HK-2 (cell line): ENCODE measurements around the gene VGLL4.
"Not testable (repeated sequence)": the region's sequence is repeated elsewhere in the genome, so short reads cannot be mapped to it uniquely, and the experiment has no call there.

ENCODE experiments used
- DNase-seq: peaks from one replicate; pipeline ENCODE4 v3.0.0-alpha.2; 2018; ENCODE audit not compliant: unreplicated experiment

Gene VGLL4

GRCh38 chr3:11606090-11606784 lies 37.5 kb downstream of the VGLL4 start:
- no peak for DNase-seq

DNA sequence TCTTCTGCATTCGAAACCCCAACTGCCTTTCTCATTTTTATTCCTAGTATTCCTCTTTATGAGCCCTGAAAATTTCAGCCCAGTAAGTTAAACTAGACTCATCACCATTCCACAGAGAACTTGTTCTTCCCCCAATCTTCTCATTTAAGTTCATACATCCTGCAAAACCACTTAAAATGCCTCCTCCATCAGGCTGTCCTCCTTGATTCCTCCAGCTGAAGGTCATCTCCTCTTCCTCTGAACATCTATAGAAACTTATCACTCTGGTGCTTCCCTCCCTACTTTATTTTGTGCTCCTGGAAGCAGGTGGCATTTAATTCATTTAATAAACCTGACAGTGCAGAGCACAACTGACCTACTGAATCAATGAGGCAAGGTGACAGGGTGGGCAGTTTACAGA lies 38.3 kb downstream of the VGLL4 start:
- no peak for DNase-seq

DNA sequence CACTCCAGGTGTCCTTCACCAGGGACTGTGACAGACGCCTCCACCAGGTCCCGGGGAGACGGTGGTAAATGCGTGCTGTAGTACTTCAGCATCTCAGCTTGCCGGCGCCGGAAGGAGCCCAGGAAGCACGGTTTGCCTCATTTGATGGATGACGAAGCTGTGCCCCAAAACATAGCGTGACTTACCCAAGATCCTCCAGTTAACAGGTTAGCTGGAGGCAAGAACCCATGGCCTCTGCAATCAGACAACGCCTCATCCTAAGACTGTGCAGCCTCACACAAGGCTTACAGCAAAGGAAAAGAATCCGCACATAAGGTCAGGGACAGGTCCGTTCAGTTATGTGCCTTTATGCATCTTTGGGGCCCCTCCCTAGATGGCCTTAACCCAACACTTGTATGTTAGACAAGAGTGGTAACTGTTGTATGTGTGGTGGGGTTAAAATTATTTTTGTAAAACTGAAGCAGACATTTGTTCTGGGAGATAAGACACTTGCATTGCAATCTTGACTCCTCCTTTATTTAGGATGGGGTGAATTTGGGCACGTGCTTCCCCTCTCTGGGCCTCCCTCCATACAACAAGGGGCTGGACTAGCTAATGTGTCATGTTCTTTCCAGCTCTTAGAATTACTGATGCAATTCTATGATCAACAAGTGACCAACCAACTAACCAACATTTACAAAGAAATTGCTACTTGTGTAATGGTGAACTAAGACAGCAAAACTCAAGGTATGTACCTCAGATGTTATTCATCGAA lies 39.4 kb downstream of the VGLL4 start:
- no peak for DNase-seq

GRCh38 chr3:11603628-11604027 lies 40.1 kb downstream of the VGLL4 start:
- no peak for DNase-seq

DNA sequence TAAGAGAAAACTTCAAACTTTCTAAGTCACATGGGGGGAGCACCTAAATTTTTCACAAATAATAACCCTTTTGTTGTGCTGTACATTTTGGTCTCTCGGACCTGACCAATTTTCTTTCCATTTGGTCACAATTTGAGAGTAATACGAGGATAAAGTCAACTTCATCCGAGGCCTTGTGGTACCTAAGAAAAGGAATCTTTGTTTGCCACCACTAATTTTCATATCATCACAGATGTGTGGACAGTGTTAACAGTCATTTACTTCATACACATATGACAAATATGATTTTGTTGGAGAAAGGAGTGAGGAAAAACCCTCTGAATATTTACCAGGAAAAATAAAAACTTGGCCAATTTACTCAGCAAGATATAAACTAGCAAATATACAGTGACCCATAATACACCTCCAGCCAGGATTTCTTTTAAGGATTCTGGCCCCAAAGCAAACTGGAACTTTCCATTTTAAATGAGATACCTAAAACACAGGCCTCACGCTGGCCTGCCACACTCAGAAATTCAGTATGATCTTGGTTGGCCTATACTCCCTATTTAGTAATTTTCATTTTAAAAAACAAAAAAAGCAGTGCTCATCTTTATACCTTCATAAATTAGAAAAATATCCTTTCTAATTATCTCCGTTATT lies 40.7 kb downstream of the VGLL4 start:
- DNase-seq, result no peak

- no peak for DNase-seq
These were observed 41.4 kb downstream of the VGLL4 start for GRCh38 chr3:11602239-11602840.

GRCh38 chr3:11601446-11602238 lies 42.1 kb downstream of the VGLL4 start:
- DNase-seq, result no peak

DNA sequence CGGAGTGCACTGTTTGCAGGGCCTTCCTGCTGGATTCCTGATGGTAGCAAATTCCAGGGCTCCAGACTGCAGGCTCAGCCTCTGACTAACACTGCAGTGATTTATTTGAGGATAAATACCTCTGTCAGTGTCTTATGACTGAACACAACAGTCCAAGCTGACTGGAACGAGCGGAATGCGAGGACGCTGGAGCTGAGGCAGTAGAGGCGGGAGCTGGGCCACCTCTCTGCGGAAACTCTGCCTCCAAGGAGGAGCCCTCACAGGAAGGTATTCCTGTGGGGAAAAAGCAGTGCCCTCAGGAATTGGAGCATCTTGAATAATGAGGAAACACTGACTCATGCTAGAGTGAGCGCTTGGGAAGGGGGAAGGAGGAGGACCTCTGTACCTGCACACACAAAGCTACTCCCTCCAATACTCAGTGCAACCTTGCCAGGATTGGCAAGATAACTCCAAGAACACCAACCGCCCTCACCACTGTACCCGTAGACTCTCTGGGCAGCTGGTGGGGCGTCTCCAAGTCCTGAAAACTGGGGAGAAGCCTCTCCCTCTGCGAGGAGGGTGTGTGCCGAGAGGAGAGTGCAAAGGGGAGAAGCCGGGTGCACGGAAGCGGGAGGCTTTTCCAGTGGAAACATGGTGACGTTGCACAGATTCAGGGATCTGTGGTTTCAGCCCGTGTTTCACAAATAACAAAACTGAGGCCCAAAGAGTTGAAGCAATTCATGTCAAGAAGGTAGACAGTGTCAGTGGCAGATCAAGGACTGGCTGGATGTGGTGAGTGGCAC lies 43.0 kb downstream of the VGLL4 start:
- peak; percentile 88 for DNase-seq

DNA sequence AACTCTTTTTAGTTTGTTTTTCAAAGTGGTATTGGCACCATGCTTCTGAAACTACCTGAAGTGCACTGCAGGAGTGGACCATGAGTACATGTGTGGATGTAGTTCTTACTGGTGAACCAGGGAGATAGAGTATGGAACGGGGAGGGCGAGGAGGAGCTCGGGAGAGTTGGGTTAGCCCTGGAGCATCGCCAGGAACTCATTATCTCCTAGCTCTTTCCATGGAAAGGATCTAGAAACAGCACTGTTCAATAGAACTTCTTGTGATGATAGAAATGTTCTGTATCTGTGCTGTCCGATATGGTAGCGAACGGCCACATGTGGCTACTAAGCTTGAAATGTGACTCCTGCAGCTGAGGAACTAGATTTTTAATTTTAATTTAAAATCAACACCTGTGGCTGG lies 47.3 kb downstream of the VGLL4 start:
- DNase-seq, result no peak

- DNase-seq, result not testable (repeated sequence)
These were observed 48.7 kb downstream of the VGLL4 start for GRCh38 chr3:11595024-11595423.

DNA sequence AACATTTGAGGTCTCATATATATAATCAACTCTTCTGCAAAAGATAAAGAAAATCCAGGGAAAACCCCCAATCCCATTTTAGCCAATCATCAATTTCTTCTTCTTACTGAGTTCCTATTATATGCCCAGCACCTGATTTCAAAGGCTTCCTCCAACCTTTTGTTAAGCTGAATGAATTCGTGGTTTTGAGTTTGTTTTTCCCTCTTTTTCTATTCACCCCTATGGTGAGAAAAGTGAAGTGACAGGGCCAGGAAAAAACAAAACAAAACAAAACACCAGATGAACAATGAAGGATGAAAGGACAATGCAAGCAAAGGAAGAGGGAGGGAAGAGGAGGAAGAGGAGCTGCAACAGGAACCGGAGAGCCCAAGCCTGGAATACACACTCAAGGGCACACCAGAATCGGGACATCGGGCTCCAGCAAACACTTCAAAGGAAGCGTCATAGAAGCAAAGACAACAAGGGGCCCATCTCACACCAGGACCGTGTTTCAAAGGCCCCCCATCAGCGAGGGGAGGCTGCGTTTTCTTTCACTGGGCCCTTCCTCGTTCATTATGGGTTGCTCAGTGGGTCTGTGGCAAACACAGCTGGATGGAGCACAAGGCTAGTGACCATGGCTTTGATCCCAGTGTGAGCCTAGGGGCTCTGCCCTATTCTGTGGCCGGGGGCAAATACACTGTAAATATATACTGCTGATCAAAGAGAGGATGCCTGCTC lies 50.2 kb downstream of the VGLL4 start:
- DNase-seq, result no peak

- no peak for DNase-seq
These were observed 51.0 kb downstream of the VGLL4 start for GRCh38 chr3:11592445-11593298.

DNA sequence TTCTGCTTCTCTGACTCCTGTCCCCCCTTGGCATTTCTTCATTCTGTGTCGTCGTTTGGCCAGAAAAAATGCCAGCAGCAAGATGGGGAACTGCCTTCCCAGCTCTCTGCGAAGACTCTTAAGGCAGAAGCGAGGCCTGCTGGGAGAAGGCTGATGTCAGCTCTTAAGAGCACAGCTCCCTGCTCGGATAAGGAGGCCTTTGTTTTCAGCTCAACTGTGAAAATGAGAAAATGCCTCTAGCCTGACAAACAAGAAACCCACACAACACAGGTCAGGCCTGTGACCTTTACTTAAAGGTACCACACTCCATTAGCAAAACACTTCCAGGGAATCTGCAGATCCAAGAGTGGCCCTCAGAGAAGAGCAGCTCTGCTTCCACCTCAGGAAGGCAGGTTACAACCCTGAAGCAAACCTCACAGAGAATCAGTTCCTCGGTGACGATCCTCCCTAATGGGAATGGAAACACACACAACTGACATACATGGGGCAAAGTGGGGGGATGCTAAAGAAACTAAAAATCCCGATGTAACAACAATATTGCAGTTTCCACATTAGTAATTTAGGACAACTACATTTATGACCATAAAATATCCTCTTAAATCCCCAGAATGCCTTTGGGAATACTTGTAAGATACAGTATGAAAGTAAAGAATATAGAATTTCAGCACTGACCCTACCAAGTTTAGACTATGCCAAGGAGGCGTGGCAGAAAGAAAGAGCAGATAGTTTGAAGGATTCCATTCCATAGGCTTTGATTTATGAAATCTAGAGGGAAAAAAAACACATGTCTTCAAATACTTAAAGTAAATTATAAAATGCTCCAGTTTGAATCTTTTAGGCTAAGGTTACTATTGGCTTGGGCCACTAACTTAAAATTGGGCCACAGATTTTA lies 52.1 kb downstream of the VGLL4 start:
- DNase-seq, result no peak

- no peak for DNase-seq
These were observed 52.7 kb downstream of the VGLL4 start for GRCh38 chr3:11591002-11591355.

DNA sequence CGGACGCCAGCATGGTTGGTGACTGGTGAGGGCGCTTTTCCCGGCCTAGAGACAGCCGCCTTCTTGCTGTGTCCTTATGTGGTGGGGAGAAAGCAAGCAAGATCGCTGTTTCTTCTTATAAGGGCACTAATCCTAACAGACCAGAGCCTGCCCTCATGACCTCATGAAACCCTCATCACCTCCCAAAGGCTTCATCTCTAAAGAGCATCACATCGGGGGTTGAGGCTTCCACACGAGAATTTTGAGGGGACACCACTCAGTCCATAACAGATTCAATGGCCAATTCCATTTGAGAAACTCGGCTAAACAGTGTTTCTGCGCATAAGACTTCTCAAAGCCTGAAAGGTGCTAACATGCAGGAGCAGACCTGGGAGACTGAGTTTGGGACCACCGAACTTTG lies 54.0 kb downstream of the VGLL4 start:
- no peak for DNase-seq

DNA sequence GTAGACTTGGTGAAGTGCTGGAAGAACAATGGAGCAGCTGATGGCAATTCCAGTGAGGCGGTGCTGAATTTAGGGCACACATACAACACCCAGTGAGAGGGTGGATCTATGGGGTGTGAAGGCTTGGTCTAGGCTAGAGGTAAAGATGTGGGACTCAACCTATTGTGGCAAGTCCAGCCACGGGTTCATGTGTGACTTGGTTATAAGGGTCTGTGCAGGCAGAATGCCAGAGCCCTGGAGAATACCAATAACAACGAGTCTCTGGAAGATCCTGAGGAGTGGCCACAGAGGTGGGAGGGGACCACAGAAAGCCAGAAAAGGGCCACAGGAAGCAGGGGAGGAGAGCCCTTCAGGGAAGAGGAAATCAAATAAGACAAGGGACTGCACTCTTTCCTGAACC lies 55.0 kb downstream of the VGLL4 start:
- DNase-seq, result no peak

- no peak for DNase-seq
These were observed 55.4 kb downstream of the VGLL4 start for GRCh38 chr3:11588338-11588737.

DNA sequence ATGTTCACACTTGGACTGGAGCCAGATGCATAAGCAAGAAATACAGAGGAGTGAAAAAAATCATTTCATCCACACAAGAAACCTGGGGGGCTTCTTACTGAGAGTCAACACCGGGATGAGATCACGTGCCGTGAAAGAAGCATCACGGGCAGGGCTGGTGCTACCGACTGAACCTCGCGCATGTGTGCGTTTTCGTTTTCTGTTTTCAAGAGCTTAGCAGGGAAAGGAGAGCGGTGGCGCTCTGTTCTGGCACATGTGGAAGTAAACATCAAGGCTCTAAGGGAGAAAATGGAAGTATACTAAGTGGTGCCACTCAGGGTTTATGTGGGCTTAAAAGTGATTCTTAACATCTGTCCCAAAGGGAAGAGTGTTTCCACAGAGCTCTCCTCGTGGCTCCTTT lies 55.9 kb downstream of the VGLL4 start:
- no peak for DNase-seq
